Fibroblast of villous mesenchyme (primary cell): Measurements from ENCODE around the gene CAMK2D. TPM values are rescaled to one million over a fixed set of nuclear protein-coding genes. Genes with fewer than 3 reads are reported as not detected.

Source experiments
- DNase-seq: peaks from one replicate; pipeline ENCODE4 v3.0.0-alpha.2; 2010; ENCODE audit warnings: low read depth
- H3K4me3 ChIP-seq: 2 replicates; pipeline ENCODE4 v1.5.1; 2011; ENCODE audit warnings: low read depth, mild to moderate bottlenecking, low read length
- total RNA-seq: library from RNA; depleted of rRNA; stranded (reverse); fragments of >200 nt; gene quantifications from 2 replicates; pipeline ENCODE4 v1.2.3, GENCODE V29; 2012
- TF ChIP-seq, protein P1 (sequence below): IDR thresholded peaks from 2 replicates; pipeline ENCODE4 v1.5.1; 2012; ENCODE audit warnings: low read depth, mild to moderate bottlenecking, low read length; ENCODE audit not compliant: insufficient read depth

Gene CAMK2D
- total RNA-seq, 1 donor = 161 TPM

DNA sequence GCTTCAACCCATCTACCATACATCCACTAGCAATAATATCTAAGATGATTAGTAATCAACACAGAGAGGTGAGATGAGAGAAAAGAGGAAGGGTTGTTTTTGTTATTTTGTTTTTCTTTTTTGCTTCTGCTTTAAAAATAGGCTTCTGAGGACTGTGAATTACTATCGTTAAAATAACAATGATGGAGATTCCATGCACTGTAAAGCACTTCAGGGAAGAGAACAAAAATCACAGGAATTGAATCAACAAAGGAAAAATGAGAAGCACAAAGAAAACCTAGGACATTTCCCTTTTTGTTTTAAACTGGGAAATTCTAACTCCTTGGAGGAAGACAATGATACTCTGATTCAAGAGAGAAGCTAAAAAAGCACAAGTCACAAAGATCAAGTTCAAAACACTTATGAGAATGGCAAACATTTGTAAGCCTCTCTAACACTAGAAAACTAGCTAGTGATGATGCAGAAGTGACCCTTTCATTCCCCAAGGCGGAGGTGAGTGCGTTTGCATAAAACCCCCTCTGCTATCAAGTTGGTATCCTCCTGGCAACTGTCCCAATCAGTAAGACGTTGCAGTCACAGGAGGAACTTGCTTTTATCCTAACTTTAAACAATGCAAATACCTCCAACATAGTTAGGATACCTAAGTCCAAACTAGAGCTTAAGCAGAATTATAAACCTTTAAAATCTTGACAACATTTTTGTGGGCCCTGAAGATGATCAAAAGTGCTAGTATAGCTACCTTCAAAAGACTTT lies 308.5 kb downstream of the CAMK2D start:
- TF ChIP-seq, protein P1, sequence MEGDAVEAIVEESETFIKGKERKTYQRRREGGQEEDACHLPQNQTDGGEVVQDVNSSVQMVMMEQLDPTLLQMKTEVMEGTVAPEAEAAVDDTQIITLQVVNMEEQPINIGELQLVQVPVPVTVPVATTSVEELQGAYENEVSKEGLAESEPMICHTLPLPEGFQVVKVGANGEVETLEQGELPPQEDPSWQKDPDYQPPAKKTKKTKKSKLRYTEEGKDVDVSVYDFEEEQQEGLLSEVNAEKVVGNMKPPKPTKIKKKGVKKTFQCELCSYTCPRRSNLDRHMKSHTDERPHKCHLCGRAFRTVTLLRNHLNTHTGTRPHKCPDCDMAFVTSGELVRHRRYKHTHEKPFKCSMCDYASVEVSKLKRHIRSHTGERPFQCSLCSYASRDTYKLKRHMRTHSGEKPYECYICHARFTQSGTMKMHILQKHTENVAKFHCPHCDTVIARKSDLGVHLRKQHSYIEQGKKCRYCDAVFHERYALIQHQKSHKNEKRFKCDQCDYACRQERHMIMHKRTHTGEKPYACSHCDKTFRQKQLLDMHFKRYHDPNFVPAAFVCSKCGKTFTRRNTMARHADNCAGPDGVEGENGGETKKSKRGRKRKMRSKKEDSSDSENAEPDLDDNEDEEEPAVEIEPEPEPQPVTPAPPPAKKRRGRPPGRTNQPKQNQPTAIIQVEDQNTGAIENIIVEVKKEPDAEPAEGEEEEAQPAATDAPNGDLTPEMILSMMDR = no peak
- no peak overlapping the region for H3K4me3 ChIP-seq
- no peak for DNase-seq

- no peak overlapping the region for H3K4me3 ChIP-seq
- DNase-seq = no peak
- TF ChIP-seq, protein P1 = no peak
These were observed 309.4 kb downstream of the CAMK2D start for GRCh38 chr4:113452152-113452551.

DNA sequence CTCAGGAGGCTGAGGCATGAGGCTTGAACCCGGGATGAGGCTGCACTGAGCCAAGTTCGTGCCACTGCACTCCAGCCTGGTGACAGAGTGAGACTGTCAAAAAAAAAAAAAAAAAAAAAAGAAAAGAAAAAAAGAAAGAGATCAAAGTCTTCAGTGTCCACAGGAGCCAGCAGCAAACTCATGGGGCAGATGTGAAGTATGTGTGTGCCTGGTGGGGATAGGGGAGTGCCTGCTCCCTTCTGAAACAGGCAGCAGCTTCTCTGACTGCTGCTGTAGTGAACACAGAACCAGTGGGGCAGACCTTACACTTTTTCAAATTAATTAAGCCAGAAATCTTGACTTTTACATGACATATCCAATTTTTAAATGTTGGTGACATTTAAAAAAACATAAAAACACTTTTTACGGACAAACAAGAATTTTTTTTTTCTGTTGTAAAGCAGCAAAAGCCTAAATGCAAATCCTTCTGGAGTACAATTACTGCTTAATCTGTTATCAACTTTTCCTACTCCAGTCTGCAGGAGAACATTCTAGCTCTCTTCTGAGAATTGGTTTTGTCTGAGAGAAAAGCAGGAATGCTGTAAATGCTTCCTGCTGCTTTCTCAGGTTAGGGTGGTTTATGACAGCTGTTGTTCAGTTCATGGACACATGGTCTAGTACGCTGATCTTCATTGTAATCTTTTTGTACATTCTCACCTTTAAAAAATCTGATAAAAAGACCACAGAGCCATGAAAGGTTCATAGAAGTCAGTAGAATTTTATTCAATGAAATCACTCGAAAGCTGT lies 311.1 kb downstream of the CAMK2D start:
- no peak for DNase-seq
- TF ChIP-seq, protein P1 = no peak
- no peak overlapping the region for H3K4me3 ChIP-seq

GRCh38 chr4:113449410-113449974 lies 312.0 kb downstream of the CAMK2D start:
- DNase-seq = peak; percentile 80
- H3K4me3 ChIP-seq = no peak overlapping the region

DNA sequence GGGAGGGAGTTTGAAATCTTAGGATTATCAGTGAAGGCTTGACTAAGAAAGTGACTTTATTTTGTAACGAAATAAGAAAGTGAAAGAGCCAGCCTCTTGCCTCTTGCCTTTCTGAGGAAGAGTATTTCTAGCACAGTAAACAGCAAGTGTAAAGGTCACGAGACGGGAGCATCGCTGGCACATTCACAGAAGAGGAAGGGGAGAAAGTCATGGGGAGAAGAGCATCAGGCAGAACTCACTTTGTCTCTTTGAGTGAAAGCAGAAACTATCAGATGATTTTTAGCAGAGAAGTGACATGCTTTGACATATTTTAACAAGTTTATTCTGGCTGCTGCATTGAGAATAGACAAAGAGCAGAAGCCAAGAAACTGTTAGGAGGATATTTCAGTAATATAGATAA lies 313.8 kb downstream of the CAMK2D start:
- TF ChIP-seq, protein P1 = no peak
- DNase-seq = peak; percentile 48

More at GRCh38 chr4:113449410-113449974, 312.0 kb downstream of the CAMK2D start:
- TF ChIP-seq, protein P1 = no peak

DNA sequence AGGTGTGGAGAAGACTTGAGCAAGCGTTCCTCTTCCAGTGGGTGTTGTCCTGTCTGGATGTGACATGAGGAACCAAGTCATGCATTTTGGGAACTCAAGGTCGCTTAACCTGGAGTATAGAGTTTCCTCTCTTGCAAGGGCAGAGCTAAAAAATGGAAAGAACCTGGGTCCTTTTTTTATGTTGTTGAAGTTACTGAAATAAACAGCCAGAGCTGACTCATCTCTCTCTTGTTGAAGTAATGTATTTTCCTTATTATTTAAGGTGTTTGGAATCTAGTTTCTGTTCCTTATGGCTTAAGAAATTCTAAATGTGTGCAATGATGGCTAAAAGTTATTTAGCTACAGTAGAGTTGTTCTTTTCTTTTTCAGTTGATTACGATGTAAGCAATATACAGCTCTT lies 314.5 kb downstream of the CAMK2D start:
- TF ChIP-seq, protein P1 = no peak
- DNase-seq = no peak
- H3K4me3 ChIP-seq = no peak overlapping the region

More for the DNA sequence above, 313.8 kb downstream of the CAMK2D start:
- no peak overlapping the region for H3K4me3 ChIP-seq
